HG03108 (cell line): ENCODE results near the gene CHAD.

Source experiments
- ATAC-seq: cut with Tn5 transposase; IDR thresholded peaks from one replicate; pipeline ENCODE4 v1.9.1; 2021; ENCODE audit warnings: moderate library complexity; ENCODE audit not compliant: unreplicated experiment

Gene CHAD

GRCh38 chr17:50458701-50459676 is 9.7 kb downstream of the CHAD start:
- ATAC-seq = no peak

GRCh38 chr17:50458270-50458669 is 10.4 kb downstream of the CHAD start:
- ATAC-seq = no peak

GRCh38 chr17:50457621-50458020 is 11.1 kb downstream of the CHAD start:
- no peak for ATAC-seq

- ATAC-seq = no peak
These were observed 14.8 kb downstream of the CHAD start for GRCh38 chr17:50453901-50454300.

GRCh38 chr17:50452630-50453300 is 15.9 kb downstream of the CHAD start:
- ATAC-seq = no peak

- ATAC-seq = no peak
These were observed 16.6 kb downstream of the CHAD start for GRCh38 chr17:50451943-50452629.

GRCh38 chr17:50448643-50449042 is 20.0 kb downstream of the CHAD start:
- ATAC-seq = no peak

- ATAC-seq = no peak
These were observed 20.6 kb downstream of the CHAD start for GRCh38 chr17:50447870-50448595.

- ATAC-seq = no peak
These were observed 22.9 kb downstream of the CHAD start for GRCh38 chr17:50445730-50446325.

GRCh38 chr17:50444841-50445715 is 23.6 kb downstream of the CHAD start:
- no peak for ATAC-seq

GRCh38 chr17:50443505-50443974 is 25.1 kb downstream of the CHAD start:
- ATAC-seq = no peak

GRCh38 chr17:50440838-50441829 is 27.5 kb downstream of the CHAD start:
- no peak for ATAC-seq

- no peak for ATAC-seq
These were observed 28.4 kb downstream of the CHAD start for GRCh38 chr17:50440172-50440837.

- no peak for ATAC-seq
These were observed 29.7 kb downstream of the CHAD start for GRCh38 chr17:50439008-50439407.

- no peak for ATAC-seq
These were observed 31.3 kb downstream of the CHAD start for GRCh38 chr17:50437409-50437808.

- ATAC-seq = no peak
These were observed 36.4 kb downstream of the CHAD start for GRCh38 chr17:50432125-50432762.
